Measurements from ENCODE around the gene TMEM186. TPM values are rescaled to one million over a fixed set of nuclear protein-coding genes. Genes with fewer than 3 reads are reported as not detected.

TMEM186 gene
- polyA plus RNA-seq, 3 donors = 3.8 to 4.5 (median 4.4) TPM

- no peak for DNase-seq
- no peaks in the 10 kb centered on the region for H3K4me1 ChIP-seq (ENCODE audit: control insufficient read depth in 1 of 2, insufficient read depth in 2 of 2, low read length in 2 of 2)
- no peak overlapping the region for H3K9ac ChIP-seq (ENCODE audit: insufficient read depth, low read length, poor library complexity, severe bottlenecking)
- peaks cover 0 to 8% (median 0%) of the 10 kb centered on the region in 3 donors for H3K27me3 Mint-ChIP-seq (ENCODE audit: low read depth in 3 of 3)
- no peaks in the 10 kb centered on the region for H3K79me2 ChIP-seq (ENCODE audit: insufficient read depth, low read length)
- intact Hi-C loops (cut with micrococcal nuclease) = no loop called here
- no peaks in the 10 kb centered on the region for H3K9me3 ChIP-seq (replicated peaks in 1 of 2; ENCODE audit: control insufficient read depth in 1 of 2, insufficient read depth in 1 of 2, low read length in 2 of 2)
- 100% methylated on average over 5 of the region's 12 CpGs for WGBS (ENCODE audit: insufficient coverage)
- H3K36me3 ChIP-seq (replicated peaks in 1 of 2; ENCODE audit: control insufficient read depth in 1 of 2, insufficient read depth in 2 of 2, low read length in 2 of 2) = peaks cover 49 to 87% of the 10 kb centered on the region in 2 donors
- no peaks in the 10 kb centered on the region for H4K20me1 ChIP-seq (ENCODE audit: insufficient read depth, low read length)
- H2AFZ ChIP-seq (ENCODE audit: insufficient read depth, low read depth, low read length, poor library complexity, severe bottlenecking) = no peak overlapping the region
- H3K27ac Mint-ChIP-seq = peak overlapping the region in 1 of 7 donors; percentile 57
- H3K4me1 Mint-ChIP-seq = no peaks in the 10 kb centered on the region
- H3K27me3 ChIP-seq (ENCODE audit: control insufficient read depth in 2 of 2, insufficient read depth in 2 of 2, low read length in 2 of 2) = no peaks in the 10 kb centered on the region
- peaks cover 65 to 91% of the 10 kb centered on the region in 2 donors for H3K36me3 Mint-ChIP-seq
- no peak overlapping the region for H3K4me3 Mint-ChIP-seq
- TF ChIP-seq CTCF (IDR thresholded peaks at IDR 0.05) = no peak
- H3K27ac ChIP-seq (ENCODE audit: low read depth in 1 of 2, low read length in 2 of 2) = no peak overlapping the region
- no peak overlapping the region for H3K4me2 ChIP-seq (replicated peaks; ENCODE audit: extremely low read depth, low read length, poor library complexity, severe bottlenecking)
- peaks cover 0 to 5% (median 2%) of the 10 kb centered on the region in 7 donors for H3K9me3 Mint-ChIP-seq
- H3K4me3 ChIP-seq (replicated peaks in 1 of 3; ENCODE audit: low read depth in 2 of 3, low read length in 3 of 3) = no peak overlapping the region
Measured at GRCh38 chr16:8776129-8776584, 21.3 kb downstream of the TMEM186 start.

GRCh38 chr16:8775359-8775758, 22.1 kb downstream of the TMEM186 start:
- H3K4me1 ChIP-seq (ENCODE audit: control insufficient read depth in 1 of 2, insufficient read depth in 2 of 2, low read length in 2 of 2) = no peaks in the 10 kb centered on the region
- WGBS (ENCODE audit: insufficient coverage) = no CpG with 5 or more reads among the region's 1 CpG
- H3K27me3 Mint-ChIP-seq (ENCODE audit: low read depth in 3 of 3) = peaks cover 0 to 5% (median 0%) of the 10 kb centered on the region in 3 donors
- H3K27ac Mint-ChIP-seq = peak overlapping the region in 1 of 7 donors; percentile 12
- peaks cover 0 to 5% (median 2%) of the 10 kb centered on the region in 7 donors for H3K9me3 Mint-ChIP-seq
- H2AFZ ChIP-seq (ENCODE audit: insufficient read depth, low read depth, low read length, poor library complexity, severe bottlenecking) = no peak overlapping the region
- no peaks in the 10 kb centered on the region for H3K79me2 ChIP-seq (ENCODE audit: insufficient read depth, low read length)
- no peak overlapping the region for H3K9ac ChIP-seq (ENCODE audit: insufficient read depth, low read length, poor library complexity, severe bottlenecking)
- H3K27me3 ChIP-seq (ENCODE audit: control insufficient read depth in 2 of 2, insufficient read depth in 2 of 2, low read length in 2 of 2) = no peaks in the 10 kb centered on the region
- intact Hi-C loops (cut with micrococcal nuclease) = no loop called here
- TF ChIP-seq CTCF (IDR thresholded peaks at IDR 0.05) = no peak
- no peak overlapping the region for H3K4me3 Mint-ChIP-seq
- no peaks in the 10 kb centered on the region for H4K20me1 ChIP-seq (ENCODE audit: insufficient read depth, low read length)
- no peaks in the 10 kb centered on the region for H3K4me1 Mint-ChIP-seq
- peaks cover 64 to 89% of the 10 kb centered on the region in 2 donors for H3K36me3 Mint-ChIP-seq
- DNase-seq = no peak
- H3K36me3 ChIP-seq (replicated peaks in 1 of 2; ENCODE audit: control insufficient read depth in 1 of 2, insufficient read depth in 2 of 2, low read length in 2 of 2) = peaks cover 49 to 90% of the 10 kb centered on the region in 2 donors
- no peaks in the 10 kb centered on the region for H3K9me3 ChIP-seq (replicated peaks in 1 of 2; ENCODE audit: control insufficient read depth in 1 of 2, insufficient read depth in 1 of 2, low read length in 2 of 2)
- no peak overlapping the region for H3K27ac ChIP-seq (ENCODE audit: low read depth in 1 of 2, low read length in 2 of 2)
- H3K4me3 ChIP-seq (replicated peaks in 1 of 3; ENCODE audit: low read depth in 2 of 3, low read length in 3 of 3) = no peak overlapping the region
- H3K4me2 ChIP-seq (replicated peaks; ENCODE audit: extremely low read depth, low read length, poor library complexity, severe bottlenecking) = no peak overlapping the region
